Upper lobe of left lung (tissue), 6 donors: ENCODE data around the gene DPYSL3. TPM values are rescaled to one million over a fixed set of nuclear protein-coding genes. Genes with fewer than 3 reads are reported as not detected.

Experiments used
- ATAC-seq, 2 donors: fragments of 200-7000 bp; cut with Tn5 transposase; one replicate each; pipeline ENCODE4 v1.9.1; 2022; ENCODE audit warnings: mild to moderate bottlenecking in 2 of 2, moderate library complexity in 2 of 2; ENCODE audit not compliant: low FRiP score in 2 of 2
- DNase-seq, 2 donors: peaks; one replicate each; pipeline ENCODE4 v3.0.0-alpha.2; 2019 to 2020
- H3K27ac ChIP-seq, 4 donors: fragments of 200-600 bp; sonication (generic); one replicate each; pipeline ENCODE4 v1.5.1; 2016 to 2019
- H3K27me3 ChIP-seq, 4 donors: fragments of 200-600 bp; sonication (generic); one replicate each; pipeline ENCODE4 v1.5.1; 2017 to 2019
- H3K36me3 ChIP-seq, 4 donors: fragments of 200-600 bp; sonication (generic); one replicate each; pipeline ENCODE4 v1.5.1; 2016 to 2019
- H3K4me1 ChIP-seq, 4 donors: fragments of 200-600 bp; sonication (generic); one replicate each; pipeline ENCODE4 v1.5.1; 2018 to 2019
- H3K4me3 ChIP-seq, 4 donors: fragments of 200-600 bp; sonication (generic); one replicate each; pipeline ENCODE4 v1.5.1; 2017 to 2019; ENCODE audit warnings: mild to moderate bottlenecking in 2 of 4, moderate library complexity in 1 of 4
- H3K9me3 ChIP-seq, 4 donors: fragments of 200-600 bp; sonication (generic); one replicate each; pipeline ENCODE4 v1.5.1; 2018 to 2019
- EP300 ChIP-seq, 4 donors: sonication (generic); formaldehyde crosslinking; IDR thresholded peaks; one replicate each; pipeline ENCODE4 v1.5.1; 2017; ENCODE audit warnings: antibody characterized with exemption in 4 of 4, control low read depth in 2 of 4
- POLR2A ChIP-seq, 4 donors: fragments of 450-650 bp; IDR thresholded peaks; one replicate each; pipeline ENCODE4 v1.5.1; 2016 to 2017; ENCODE audit warnings: antibody characterized with exemption in 4 of 4, mild to moderate bottlenecking in 2 of 4
- POLR2AphosphoS5 ChIP-seq, 2 donors: sonication (generic); formaldehyde crosslinking; IDR thresholded peaks; one replicate each; pipeline ENCODE4 v1.5.1; 2017; ENCODE audit warnings: antibody characterized with exemption in 2 of 2
- WGBS, 2 donors: methylation state at CpG; one replicate each; pipeline ENCODE4 v1.1.5; 2017 to 2018; 5-methylcytosine and 5-hydroxymethylcytosine counted together
- total RNA-seq, 6 donors: library from RNA; depleted of rRNA in 4 of 6; stranded (reverse); fragments of >200 nt in 4 of 6; gene quantifications; one replicate each; pipeline versions ENCODE4 v1.1.0 to v1.2.1, GENCODE V29; 2016 to 2021
- TF ChIP-seq, protein P1 (sequence below), 6 experiments: fragments of 450-650 bp in 4 of 6; fragments of 200-600 bp in 2 of 6; sonication (generic) in 2 of 6; IDR thresholded peaks; one replicate each; pipeline ENCODE4 v1.5.1; 2016 to 2019; ENCODE audit warnings: antibody characterized with exemption in 6 of 6
- donor health status: DM: no; HTN: no; CAD: no; lungs with moderate emphysema.
- donor health status: DM: no; HTN: yes; CAD: no; lungs with severe emphysema.

Gene DPYSL3
- total RNA-seq, 6 donors from 2014 or later = 24.4 to 85.1 (median 40.6) TPM

DNA sequence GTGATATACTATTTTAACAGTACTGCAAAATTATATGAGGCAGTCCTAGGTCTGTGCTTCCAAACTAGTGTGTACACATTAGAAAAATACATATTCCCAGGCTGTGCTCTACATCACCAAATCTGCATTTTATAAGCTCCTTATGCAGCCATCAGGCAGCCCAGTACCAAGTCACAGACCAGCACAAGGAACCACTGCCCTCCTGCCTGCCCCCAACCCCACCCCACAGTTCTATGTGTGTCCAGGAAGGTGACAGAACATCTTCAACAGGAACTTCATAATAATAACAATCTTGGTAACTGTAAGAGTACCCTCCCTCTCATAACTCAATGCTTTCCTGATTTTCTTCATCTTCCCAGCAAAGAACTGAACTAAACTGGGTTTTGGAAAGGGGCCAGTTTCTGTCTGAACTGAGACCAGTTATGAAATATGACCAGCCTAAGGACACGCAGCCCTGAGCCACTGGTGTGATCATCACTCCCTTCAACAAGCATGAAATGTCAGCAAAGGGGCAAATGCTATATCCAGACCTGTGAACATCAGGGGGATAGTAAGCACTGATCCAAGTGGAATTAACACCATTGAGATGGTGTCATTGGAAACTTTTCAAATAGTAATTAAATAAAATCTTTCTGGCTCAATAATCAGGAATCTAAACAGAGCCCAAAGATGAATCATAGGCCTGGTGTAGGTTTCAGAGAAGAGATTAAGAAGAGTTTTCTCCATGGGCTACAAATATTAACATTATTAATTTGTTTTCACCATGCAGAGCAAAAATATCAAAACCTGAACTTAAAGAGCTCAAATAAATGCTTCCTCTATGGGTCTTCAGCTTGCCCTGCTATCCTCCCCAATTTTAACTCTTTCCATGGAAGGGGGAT lies 82.1 kb downstream of the DPYSL3 start:
- WGBS, 2 donors = 42% methylated on average over 1 of the region's 1 CpG
- no peaks in the 10 kb centered on the region for H3K27me3 ChIP-seq
- peaks cover 11 to 15% (median 13%) of the 10 kb centered on the region in 4 donors for H3K4me1 ChIP-seq
- peak in 1 of 2 donors; percentile 65 for ATAC-seq
- peaks cover 0 to 5% (median 0%) of the 10 kb centered on the region in 4 donors for H3K36me3 ChIP-seq
- DNase-seq = no peak
- TF ChIP-seq EP300 (IDR thresholded peaks at IDR 0.05) = no peak
- TF ChIP-seq, protein P1, sequence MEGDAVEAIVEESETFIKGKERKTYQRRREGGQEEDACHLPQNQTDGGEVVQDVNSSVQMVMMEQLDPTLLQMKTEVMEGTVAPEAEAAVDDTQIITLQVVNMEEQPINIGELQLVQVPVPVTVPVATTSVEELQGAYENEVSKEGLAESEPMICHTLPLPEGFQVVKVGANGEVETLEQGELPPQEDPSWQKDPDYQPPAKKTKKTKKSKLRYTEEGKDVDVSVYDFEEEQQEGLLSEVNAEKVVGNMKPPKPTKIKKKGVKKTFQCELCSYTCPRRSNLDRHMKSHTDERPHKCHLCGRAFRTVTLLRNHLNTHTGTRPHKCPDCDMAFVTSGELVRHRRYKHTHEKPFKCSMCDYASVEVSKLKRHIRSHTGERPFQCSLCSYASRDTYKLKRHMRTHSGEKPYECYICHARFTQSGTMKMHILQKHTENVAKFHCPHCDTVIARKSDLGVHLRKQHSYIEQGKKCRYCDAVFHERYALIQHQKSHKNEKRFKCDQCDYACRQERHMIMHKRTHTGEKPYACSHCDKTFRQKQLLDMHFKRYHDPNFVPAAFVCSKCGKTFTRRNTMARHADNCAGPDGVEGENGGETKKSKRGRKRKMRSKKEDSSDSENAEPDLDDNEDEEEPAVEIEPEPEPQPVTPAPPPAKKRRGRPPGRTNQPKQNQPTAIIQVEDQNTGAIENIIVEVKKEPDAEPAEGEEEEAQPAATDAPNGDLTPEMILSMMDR (IDR thresholded peaks at IDR 0.05) = no peak
- TF ChIP-seq POLR2A (IDR thresholded peaks at IDR 0.05) = no peak
- peak in 1 of 2 donors; percentile 20 for TF ChIP-seq POLR2AphosphoS5 (IDR thresholded peaks at IDR 0.05)
- no peak overlapping the region for H3K4me3 ChIP-seq
- peak overlapping the region in 2 of 4 donors; percentile 7 to 20 for H3K27ac ChIP-seq
- no peaks in the 10 kb centered on the region for H3K9me3 ChIP-seq

DNA sequence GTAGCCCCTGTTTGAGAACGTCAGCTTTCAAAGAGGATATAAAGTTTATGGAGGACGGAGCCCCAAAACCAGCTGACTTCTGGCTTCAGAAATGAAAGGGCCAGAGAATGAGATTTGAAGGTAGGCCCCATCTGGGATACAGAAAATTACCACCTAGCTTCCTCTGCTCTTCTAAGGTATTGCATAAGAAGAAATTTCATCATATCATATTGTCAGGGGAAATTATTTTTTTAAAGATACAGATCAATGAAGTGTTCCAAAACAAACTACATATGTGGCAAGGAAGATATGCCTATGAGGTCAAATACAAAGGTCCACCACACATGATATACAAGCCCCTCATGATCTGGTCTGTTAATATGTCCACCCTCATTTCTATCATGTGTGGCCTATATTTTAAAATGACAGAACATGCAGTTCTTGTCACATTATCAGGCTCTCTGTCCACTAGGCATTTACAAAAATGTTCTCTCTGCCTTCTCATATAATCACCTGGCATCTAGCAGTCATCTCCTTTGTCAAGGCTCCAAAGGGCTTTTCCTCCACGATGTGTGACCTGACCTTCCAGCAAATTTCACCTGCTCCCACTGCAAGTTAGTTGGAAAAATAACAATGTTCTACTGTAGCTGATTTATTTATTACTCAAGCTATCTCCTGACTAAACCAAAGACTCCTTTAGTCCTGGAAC lies 83.1 kb downstream of the DPYSL3 start:
- ATAC-seq (no peak), DNase-seq (no peak)
- Histone ChIP-seq H3K4me1 (peaks cover 11 to 15% (median 13%) of the 10 kb centered on the region in 4 donors), H3K36me3 (peaks cover 0 to 5% (median 0%) of the 10 kb centered on the region in 4 donors), H3K27me3 (no peaks in the 10 kb centered on the region), H3K27ac (peak overlapping the region in 1 of 4 donors; percentile 7), H3K9me3 (no peaks in the 10 kb centered on the region), H3K4me3 (no peak overlapping the region)
- WGBS, 2 donors = 72 to 75% methylated on average over 3 of the region's 3 CpGs
- TF ChIP-seq EP300 (IDR thresholded peaks at IDR 0.05) (no peak), POLR2AphosphoS5 (IDR thresholded peaks at IDR 0.05) (no peak), POLR2A (IDR thresholded peaks at IDR 0.05) (no peak)
- TF ChIP-seq, protein P1 (IDR thresholded peaks at IDR 0.05) = no peak

DNA sequence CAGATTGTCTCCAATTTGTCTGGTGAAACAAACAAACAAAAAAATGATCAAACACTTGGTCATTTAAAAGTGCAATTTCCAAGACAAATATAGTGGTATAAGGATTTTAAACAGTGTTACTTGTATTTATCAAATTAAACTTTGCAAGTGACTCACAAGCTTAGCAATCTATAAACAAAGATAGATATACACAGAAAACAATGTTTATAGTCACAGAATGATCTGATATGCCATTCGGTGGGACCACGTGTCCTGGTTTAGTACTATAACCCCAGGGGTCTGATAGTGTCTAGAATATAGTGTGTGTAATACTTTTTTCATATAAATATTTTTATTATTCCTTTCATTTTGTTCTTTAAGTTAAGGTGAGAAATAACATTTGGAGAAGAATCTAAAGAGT lies 91.3 kb downstream of the DPYSL3 start:
- ATAC-seq = no peak
- Histone ChIP-seq H3K4me3 (no peak overlapping the region), H3K9me3 (no peaks in the 10 kb centered on the region), H3K4me1 (peaks cover 7 to 21% (median 12%) of the 10 kb centered on the region in 4 donors), H3K27me3 (no peaks in the 10 kb centered on the region), H3K36me3 (peaks cover 0 to 6% (median 0%) of the 10 kb centered on the region in 4 donors), H3K27ac (peak overlapping the region in 1 of 4 donors; percentile 15)
- WGBS, 2 donors = 62 to 70% methylated on average over 2 of the region's 2 CpGs
- TF ChIP-seq, protein P1 (IDR thresholded peaks at IDR 0.05) = no peak
- TF ChIP-seq POLR2A (IDR thresholded peaks at IDR 0.05) = no peak
- TF ChIP-seq EP300 (IDR thresholded peaks at IDR 0.05) = no peak
- no peak for TF ChIP-seq POLR2AphosphoS5 (IDR thresholded peaks at IDR 0.05)
- DNase-seq = no peak

DNA sequence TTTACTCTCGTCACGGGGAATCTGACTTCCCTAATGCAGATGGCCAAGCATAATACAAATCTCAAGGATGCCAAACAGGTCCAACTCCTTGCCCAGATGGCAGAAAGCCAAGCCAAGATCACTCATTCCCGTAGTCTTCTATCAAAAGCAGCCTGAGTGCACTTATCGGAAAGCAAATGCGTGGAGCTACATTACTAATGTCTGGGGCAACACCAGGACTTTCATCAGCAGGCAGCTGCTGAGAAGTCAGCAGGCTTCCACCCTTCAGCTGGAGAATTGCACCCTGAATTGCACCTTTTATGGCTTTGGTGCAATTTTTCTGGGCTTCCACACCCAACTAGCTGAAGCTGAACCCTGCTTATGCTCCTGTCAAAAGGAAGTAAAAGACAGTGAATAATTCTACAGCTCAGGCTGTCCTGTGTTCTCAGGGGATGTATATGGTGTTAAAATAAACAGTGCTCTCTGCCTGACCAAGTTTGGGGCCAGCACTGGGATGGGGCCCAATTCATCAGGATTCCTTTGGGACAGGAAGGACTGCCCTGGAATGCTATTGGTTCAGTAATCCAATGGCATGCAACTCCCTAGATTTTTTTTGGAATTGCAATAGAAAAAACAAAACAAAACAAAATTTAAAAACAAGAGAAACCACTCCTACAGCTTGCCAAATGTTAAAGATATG lies 92.6 kb downstream of the DPYSL3 start:
- ATAC-seq (peak in 1 of 2 donors; percentile 78), DNase-seq (peak in 1 of 2 donors; percentile 81)
- Histone ChIP-seq H3K4me3 (no peak overlapping the region), H3K9me3 (no peaks in the 10 kb centered on the region), H3K27me3 (no peaks in the 10 kb centered on the region), H3K4me1 (peaks cover 7 to 21% (median 12%) of the 10 kb centered on the region in 4 donors), H3K27ac (peak overlapping the region in 3 of 4 donors; percentile 3 to 32 (median 15)), H3K36me3 (peaks cover 0 to 6% (median 0%) of the 10 kb centered on the region in 4 donors)
- TF ChIP-seq, protein P1 (IDR thresholded peaks at IDR 0.05) = no peak
- TF ChIP-seq POLR2AphosphoS5 (IDR thresholded peaks at IDR 0.05) = peak; percentile 57 to 75
- TF ChIP-seq EP300 (IDR thresholded peaks at IDR 0.05) = peak in 2 of 4 donors; percentile 64 to 93
- 32 to 34% methylated on average over 3 to 5 of the region's 5 CpGs for WGBS, 2 donors
